WTC11 (cell line): ENCODE measurements around the gene C4BPA. TPM values are rescaled to one million over a fixed set of nuclear protein-coding genes. Genes with fewer than 3 reads are reported as not detected.
A peak's percentile ranks its signal among the peaks of the same experiment; 100 is the strongest.

Experiments
- ATAC-seq: fragments of 200-7000 bp; cut with Tn5 transposase; 2 replicates; pipeline ENCODE4 v1.10.0; 2021; ENCODE audit warnings: mild to moderate bottlenecking, moderate library complexity
- CTCF ChIA-PET: fragments of 300-600 bp; sonication (Branson Sonifier 250); formaldehyde crosslinking; loops from one replicate; lab custom pipeline; 2021; ENCODE audit warnings: antibody characterized with exemption; lab: Charles Lee
- POLR2A ChIA-PET: fragments of 350-600 bp; sonication (Branson Sonifier 250); formaldehyde crosslinking; loops from one replicate; lab custom pipeline; 2021; ENCODE audit warnings: antibody characterized with exemption; lab: Charles Lee
- DNase-seq: peaks from one replicate; pipeline ENCODE4 v3.0.0; 2021; ENCODE audit warnings: low spot score
- H3K27ac Mint-ChIP-seq: 2 replicates; pipeline ENCODE4 v1.8.0; 2021; ENCODE audit warnings: mixed read lengths
- H3K27me3 Mint-ChIP-seq: 2 replicates; pipeline ENCODE4 v1.8.0; 2021; ENCODE audit warnings: low read depth, mild to moderate bottlenecking, moderate library complexity, mixed read lengths
- H3K36me3 Mint-ChIP-seq: 2 replicates; pipeline ENCODE4 v1.8.0; 2021; ENCODE audit warnings: mixed read lengths
- H3K4me1 Mint-ChIP-seq: 2 replicates; pipeline ENCODE4 v1.8.0; 2022; ENCODE audit warnings: mixed read lengths
- H3K4me3 Mint-ChIP-seq: 2 replicates; pipeline ENCODE4 v1.8.0; 2021; ENCODE audit warnings: mild to moderate bottlenecking, moderate library complexity, mixed read lengths
- H3K9me3 Mint-ChIP-seq: 2 replicates; pipeline ENCODE4 v1.8.0; 2021; ENCODE audit warnings: mixed read lengths
- AFF4 ChIP-seq: sonication (generic); formaldehyde crosslinking; IDR thresholded peaks from 2 replicates; pipeline ENCODE4 v1.8.1; 2023; ENCODE audit warnings: mild to moderate bottlenecking, missing genetic modification reagents, borderline replicate concordance
- CREM ChIP-seq: sonication (generic); formaldehyde crosslinking; IDR thresholded peaks from 2 replicates; pipeline ENCODE4 v1.8.1; 2022; ENCODE audit warnings: mild to moderate bottlenecking, missing genetic modification reagents, moderate library complexity
- CTCF ChIP-seq: fragments of 200-600 bp; IDR thresholded peaks from 2 replicates; pipeline ENCODE4 v1.8.0; 2022; ENCODE audit warnings: antibody characterized with exemption
- FOXJ3 ChIP-seq: sonication (generic); formaldehyde crosslinking; IDR thresholded peaks from 2 replicates; pipeline ENCODE4 v1.9.0; 2021; ENCODE audit warnings: missing genetic modification reagents, mild to moderate bottlenecking, borderline replicate concordance
- FOXK1 ChIP-seq: sonication (generic); formaldehyde crosslinking; IDR thresholded peaks from 2 replicates; pipeline ENCODE4 v1.8.0; 2022; ENCODE audit warnings: mild to moderate bottlenecking, moderate library complexity, missing genetic modification reagents
- IRF1 ChIP-seq: sonication (generic); formaldehyde crosslinking; IDR thresholded peaks from 2 replicates; pipeline ENCODE4 v1.8.0; 2023; ENCODE audit warnings: missing genetic modification reagents
- PRDM15 ChIP-seq: sonication (generic); formaldehyde crosslinking; IDR thresholded peaks from 2 replicates; pipeline ENCODE4 v1.8.0; 2022; ENCODE audit warnings: missing genetic modification reagents
- PREB ChIP-seq: sonication (generic); formaldehyde crosslinking; IDR thresholded peaks from 2 replicates; pipeline ENCODE4 v1.8.1; 2022; ENCODE audit warnings: mild to moderate bottlenecking, missing genetic modification reagents, moderate library complexity, borderline replicate concordance
- USF2 ChIP-seq: sonication (generic); formaldehyde crosslinking; IDR thresholded peaks from 2 replicates; pipeline ENCODE4 v1.8.1; 2023; ENCODE audit warnings: mild to moderate bottlenecking, missing genetic modification reagents, moderate library complexity
- ZMAT4 ChIP-seq: fragments of 250-450 bp; sonication (Bioruptor Pico); IDR thresholded peaks from 2 replicates; pipeline ENCODE4 v1.9.0; 2021; ENCODE audit warnings: mild to moderate bottlenecking
- ZNF423 ChIP-seq: fragments of 250-450 bp; sonication (Bioruptor Pico); IDR thresholded peaks from 2 replicates; pipeline ENCODE4 v2.1.2; 2022; ENCODE audit warnings: mild to moderate bottlenecking, moderate library complexity
- ZSCAN18 ChIP-seq: fragments of 250-450 bp; sonication (Bioruptor Pico); IDR thresholded peaks from 2 replicates; pipeline ENCODE4 v2.1.2; 2022; ENCODE audit warnings: mild to moderate bottlenecking, moderate library complexity
- total RNA-seq: library from RNA; stranded (reverse); gene quantifications from 3 replicates; pipeline ENCODE4 v1.2.3, GENCODE V29; 2021

The C4BPA gene
- total RNA-seq, 1 experiment from 2014 or later = 0.39 TPM

GRCh38 chr1:207085887-207086286 is 18.1 kb upstream of the C4BPA start:
- Mint-ChIP-seq H3K9me3 (no peaks in the 10 kb centered on the region), H3K27ac (no peak overlapping the region), H3K36me3 (no peaks in the 10 kb centered on the region), H3K4me3 (no peak overlapping the region), H3K27me3 (no peaks in the 10 kb centered on the region), H3K4me1 (peaks cover 18% of the 10 kb centered on the region)
- ChIA-PET CTCF (interaction anchor here (1.7 kb wide), 2 partner anchors 33 to 414 kb away, joined by 10 read pairs; partner anchors contain the start of gene PFKFB2), POLR2A (no interaction called here)
- DNase-seq = no peak
- peak; percentile 56 for ATAC-seq
- no peak for TF ChIP-seq ZSCAN18 (CRISPR knock-in tag)
- TF ChIP-seq USF2 (CRISPR knock-in tag) = no peak
- no peak for TF ChIP-seq FOXK1 (CRISPR knock-in tag)
- no peak for TF ChIP-seq ZNF423
- TF ChIP-seq PREB (CRISPR knock-in tag) = no peak
- no peak for TF ChIP-seq CREM (CRISPR knock-in tag)
- TF ChIP-seq PRDM15 (CRISPR knock-in tag) = no peak
- no peak for TF ChIP-seq IRF1
- TF ChIP-seq ZMAT4 (CRISPR knock-in tag) = no peak
- TF ChIP-seq CTCF = no peak
- no peak for TF ChIP-seq FOXJ3 (CRISPR knock-in tag)
- TF ChIP-seq AFF4 (CRISPR knock-in tag) = no peak
